IPS-20b (cell line): Measurements from ENCODE around the gene SYF2.
"Not testable (repeated sequence)": the region's sequence is repeated elsewhere in the genome, so short reads cannot be mapped to it uniquely, and the experiment has no call there.

Source experiments
- H3K27ac ChIP-seq: one replicate; pipeline ENCODE4 v1.5.1; 2013; ENCODE audit warnings: low read length
- H3K27me3 ChIP-seq: 2 replicates; pipeline ENCODE4 v1.6.1; 2013; ENCODE audit warnings: mild to moderate bottlenecking, low read length, inconsistent platforms; ENCODE audit not compliant: insufficient read depth
- H3K36me3 ChIP-seq: 2 replicates; pipeline ENCODE4 v1.6.1; 2013; ENCODE audit warnings: low read depth, mild to moderate bottlenecking, inconsistent platforms, low read length, moderate library complexity; ENCODE audit not compliant: insufficient read depth
- H3K4me1 ChIP-seq: 2 replicates; pipeline ENCODE4 v1.6.1; 2013; ENCODE audit warnings: mild to moderate bottlenecking, control low read depth, inconsistent platforms, low read length, moderate library complexity; ENCODE audit not compliant: insufficient read depth
- H3K4me3 ChIP-seq: 2 replicates; pipeline ENCODE4 v1.5.1; 2013; ENCODE audit warnings: mild to moderate bottlenecking, low read length, inconsistent platforms
- H3K9ac ChIP-seq: 2 replicates; pipeline ENCODE4 v1.6.1; 2013; ENCODE audit warnings: low read depth, mild to moderate bottlenecking, inconsistent platforms, low read length, moderate library complexity
- H3K9me3 ChIP-seq: 2 replicates; pipeline ENCODE4 v1.6.1; 2013; ENCODE audit warnings: mild to moderate bottlenecking, low read depth, low read length, inconsistent platforms; ENCODE audit not compliant: insufficient read depth

Gene SYF2

GRCh38 chr1:25232027-25232865 lies at the start of gene SYF2:
SYF2 (minus strand) TSS chr1:25232502; CDS start chr1:25232467, 35 bp downstream.
- H3K36me3 ChIP-seq, result peaks cover 41% of the 10 kb centered on the region
- no peaks in the 10 kb centered on the region for H3K9me3 ChIP-seq
- H3K27ac ChIP-seq, result peak within 1 kb of the TSS; percentile 37
- H3K4me1 ChIP-seq, result peaks cover 9% of the 10 kb centered on the region; the same call in 1 of the 2 replicates
- peak within 1 kb of the TSS; percentile 86 for H3K4me3 ChIP-seq
- H3K27me3 ChIP-seq, result no peaks in the 10 kb centered on the region
- peak within 1 kb of the TSS; percentile 95 for H3K9ac ChIP-seq

GRCh38 chr1:25279693-25280111 lies 47.4 kb upstream of the SYF2 start:
- H3K36me3 ChIP-seq, H3K4me3 ChIP-seq, H3K4me1 ChIP-seq, H3K9ac ChIP-seq, H3K27me3 ChIP-seq, H3K9me3 ChIP-seq, H3K27ac ChIP-seq: not testable (repeated sequence)

GRCh38 chr1:25278790-25279189 lies 46.5 kb upstream of the SYF2 start:
- H3K36me3 ChIP-seq, H3K27me3 ChIP-seq, H3K4me3 ChIP-seq, H3K27ac ChIP-seq, H3K9me3 ChIP-seq, H3K4me1 ChIP-seq, H3K9ac ChIP-seq: not testable (repeated sequence)

GRCh38 chr1:25278358-25278757 lies 46.1 kb upstream of the SYF2 start:
- not testable (repeated sequence) for H3K4me3 ChIP-seq, H3K9ac ChIP-seq, H3K9me3 ChIP-seq, H3K36me3 ChIP-seq, H3K27ac ChIP-seq, H3K4me1 ChIP-seq, H3K27me3 ChIP-seq

GRCh38 chr1:25277295-25277694 lies 45.0 kb upstream of the SYF2 start:
- H3K27ac ChIP-seq, H3K36me3 ChIP-seq, H3K4me1 ChIP-seq, H3K4me3 ChIP-seq, H3K27me3 ChIP-seq, H3K9me3 ChIP-seq, H3K9ac ChIP-seq: not testable (repeated sequence)

GRCh38 chr1:25275648-25276047 lies 43.3 kb upstream of the SYF2 start:
- H3K4me1 ChIP-seq, H3K9me3 ChIP-seq, H3K4me3 ChIP-seq, H3K27me3 ChIP-seq, H3K36me3 ChIP-seq, H3K9ac ChIP-seq, H3K27ac ChIP-seq: not testable (repeated sequence)

- H3K36me3 ChIP-seq, H3K27me3 ChIP-seq, H3K4me3 ChIP-seq, H3K9ac ChIP-seq, H3K9me3 ChIP-seq, H3K4me1 ChIP-seq, H3K27ac ChIP-seq: not testable (repeated sequence)
Observed at GRCh38 chr1:25272238-25272637, 39.9 kb upstream of the SYF2 start, which contains the start of gene RHD. RHD (plus strand) TSS chr1:25272509; CDS start chr1:25272548, 39 bp downstream.

- not testable (repeated sequence) for H3K27ac ChIP-seq, H3K27me3 ChIP-seq, H3K9ac ChIP-seq, H3K4me1 ChIP-seq, H3K9me3 ChIP-seq, H3K36me3 ChIP-seq
- H3K4me3 ChIP-seq, result peak overlapping the region; percentile 58; the same call in 1 of the 2 replicates
Observed at GRCh38 chr1:25268143-25268760, 36.0 kb upstream of the SYF2 start.

- not testable (repeated sequence) for H3K27me3 ChIP-seq, H3K4me1 ChIP-seq, H3K27ac ChIP-seq, H3K36me3 ChIP-seq, H3K9ac ChIP-seq, H3K9me3 ChIP-seq
- peak overlapping the region; percentile 58; the same call in 1 of the 2 replicates for H3K4me3 ChIP-seq
Observed at GRCh38 chr1:25267288-25268142, 35.2 kb upstream of the SYF2 start.

- H3K4me1 ChIP-seq, H3K9ac ChIP-seq, H3K27me3 ChIP-seq, H3K9me3 ChIP-seq, H3K36me3 ChIP-seq, H3K27ac ChIP-seq: not testable (repeated sequence)
- H3K4me3 ChIP-seq, result peak overlapping the region; percentile 72
Observed at GRCh38 chr1:25266554-25267287, 34.4 kb upstream of the SYF2 start.

- H3K27ac ChIP-seq, H3K27me3 ChIP-seq, H3K36me3 ChIP-seq, H3K4me3 ChIP-seq, H3K9me3 ChIP-seq, H3K4me1 ChIP-seq, H3K9ac ChIP-seq: not testable (repeated sequence)
Observed at GRCh38 chr1:25260336-25260735, 28.0 kb upstream of the SYF2 start.
